ENCODE measurements around the gene ANKEF1.

ANKEF1 gene

DNA sequence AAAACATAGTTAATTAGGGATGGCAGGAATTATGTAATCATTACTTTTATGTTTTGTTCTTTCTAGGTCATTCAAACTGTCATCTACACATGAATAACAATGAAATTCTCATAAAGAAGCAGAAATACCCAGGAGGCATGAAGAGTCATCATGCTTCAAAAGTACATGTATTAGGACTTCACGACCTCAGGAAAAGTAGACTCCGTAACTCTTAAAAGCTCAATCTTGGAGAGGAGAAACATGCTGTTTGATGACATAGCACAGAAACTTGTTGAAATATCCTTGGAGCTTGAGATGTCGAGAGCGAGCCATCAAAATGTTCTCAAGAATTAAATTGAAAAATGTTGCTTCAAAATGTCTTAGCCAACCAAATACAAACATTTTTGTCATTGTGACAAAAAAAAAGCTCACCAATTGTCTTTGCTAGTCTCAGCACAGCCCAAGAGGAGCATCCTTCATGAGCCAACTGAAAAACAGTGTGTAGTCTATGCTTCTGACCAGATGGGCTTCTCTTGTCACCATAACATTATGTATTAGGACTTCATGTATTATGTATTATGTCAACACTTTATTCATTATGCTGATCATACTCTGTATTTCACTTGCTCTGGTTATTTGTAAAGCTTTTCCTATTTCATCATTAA, 28.2 kb upstream of the ANKEF1 start:
- no peak overlapping the region for H3K4me3 ChIP-seq (ENCODE audit: low read length)
- TF ChIP-seq, protein P1, sequence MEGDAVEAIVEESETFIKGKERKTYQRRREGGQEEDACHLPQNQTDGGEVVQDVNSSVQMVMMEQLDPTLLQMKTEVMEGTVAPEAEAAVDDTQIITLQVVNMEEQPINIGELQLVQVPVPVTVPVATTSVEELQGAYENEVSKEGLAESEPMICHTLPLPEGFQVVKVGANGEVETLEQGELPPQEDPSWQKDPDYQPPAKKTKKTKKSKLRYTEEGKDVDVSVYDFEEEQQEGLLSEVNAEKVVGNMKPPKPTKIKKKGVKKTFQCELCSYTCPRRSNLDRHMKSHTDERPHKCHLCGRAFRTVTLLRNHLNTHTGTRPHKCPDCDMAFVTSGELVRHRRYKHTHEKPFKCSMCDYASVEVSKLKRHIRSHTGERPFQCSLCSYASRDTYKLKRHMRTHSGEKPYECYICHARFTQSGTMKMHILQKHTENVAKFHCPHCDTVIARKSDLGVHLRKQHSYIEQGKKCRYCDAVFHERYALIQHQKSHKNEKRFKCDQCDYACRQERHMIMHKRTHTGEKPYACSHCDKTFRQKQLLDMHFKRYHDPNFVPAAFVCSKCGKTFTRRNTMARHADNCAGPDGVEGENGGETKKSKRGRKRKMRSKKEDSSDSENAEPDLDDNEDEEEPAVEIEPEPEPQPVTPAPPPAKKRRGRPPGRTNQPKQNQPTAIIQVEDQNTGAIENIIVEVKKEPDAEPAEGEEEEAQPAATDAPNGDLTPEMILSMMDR (IDR thresholded peaks at IDR 0.05; ENCODE audit: insufficient read depth, low read depth, low read length, missing control alignments) = no peak
- no peak for DNase-seq (ENCODE audit: low read depth)

- DNase-seq (ENCODE audit: low read depth) = no peak
- TF ChIP-seq, protein P1 (IDR thresholded peaks at IDR 0.05; ENCODE audit: insufficient read depth, low read depth, low read length, missing control alignments) = no peak
Measured at GRCh38 chr20:10007158-10007557, 27.6 kb upstream of the ANKEF1 start.

GRCh38 chr20:10007747-10008146, 27.0 kb upstream of the ANKEF1 start:
- TF ChIP-seq, protein P1 (IDR thresholded peaks at IDR 0.05; ENCODE audit: insufficient read depth, low read depth, low read length, missing control alignments) = no peak
- H3K4me3 ChIP-seq (ENCODE audit: low read length) = no peak overlapping the region
- DNase-seq (ENCODE audit: low read depth) = no peak

More at GRCh38 chr20:10007158-10007557, 27.6 kb upstream of the ANKEF1 start:
- H3K4me3 ChIP-seq (ENCODE audit: low read length) = no peak overlapping the region

DNA sequence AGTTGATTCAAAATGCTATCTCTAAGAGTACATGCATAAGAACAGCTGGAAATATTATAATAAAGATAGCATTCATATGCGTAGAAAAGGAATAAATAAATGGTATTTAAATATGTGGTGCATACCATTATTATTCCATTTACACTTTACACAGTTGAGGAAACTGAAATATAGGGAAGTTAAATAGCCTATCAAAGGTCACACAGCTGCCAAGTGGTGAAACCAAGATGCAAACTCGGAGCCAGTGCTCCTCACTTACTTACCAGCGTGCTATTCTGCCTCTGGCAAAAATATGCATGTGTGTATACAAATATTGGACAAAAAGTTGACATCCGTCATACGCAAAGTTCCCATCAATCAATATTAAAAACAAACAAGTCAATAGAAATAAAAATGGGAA, 22.3 kb upstream of the ANKEF1 start:
- no peak for DNase-seq (ENCODE audit: low read depth)
- TF ChIP-seq, protein P1 (IDR thresholded peaks at IDR 0.05; ENCODE audit: insufficient read depth, low read depth, low read length, missing control alignments) = no peak
- H3K4me3 ChIP-seq (ENCODE audit: low read length) = no peak overlapping the region

GRCh38 chr20:10014431-10014830, 20.4 kb upstream of the ANKEF1 start:
- DNase-seq (ENCODE audit: low read depth) = no peak
- TF ChIP-seq, protein P1 (IDR thresholded peaks at IDR 0.05; ENCODE audit: insufficient read depth, low read depth, low read length, missing control alignments) = no peak
- H3K4me3 ChIP-seq (ENCODE audit: low read length) = no peak overlapping the region

DNA sequence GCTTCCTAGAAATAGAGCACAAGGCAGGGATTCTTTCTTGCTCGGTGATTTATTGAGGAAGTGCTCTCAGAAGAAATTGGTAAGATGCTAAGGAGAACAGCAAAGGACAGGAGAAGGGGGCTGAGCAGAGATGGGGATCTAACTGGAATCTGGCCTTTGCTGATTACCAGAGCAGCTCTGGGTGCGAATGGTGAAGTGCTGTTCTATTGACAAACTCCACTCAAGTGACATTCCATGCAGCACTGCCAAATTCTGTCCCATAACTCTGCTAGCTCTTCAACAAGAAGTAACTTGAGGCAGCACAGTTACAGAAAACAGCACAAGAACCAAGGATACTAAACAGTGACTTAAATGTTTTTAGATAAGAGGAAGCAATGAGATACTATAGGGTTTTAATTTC, 13.8 kb upstream of the ANKEF1 start:
- DNase-seq (ENCODE audit: low read depth) = no peak
- no peak overlapping the region for H3K4me3 ChIP-seq (ENCODE audit: low read length)
- TF ChIP-seq, protein P1 (IDR thresholded peaks at IDR 0.05; ENCODE audit: insufficient read depth, low read depth, low read length, missing control alignments) = no peak

DNA sequence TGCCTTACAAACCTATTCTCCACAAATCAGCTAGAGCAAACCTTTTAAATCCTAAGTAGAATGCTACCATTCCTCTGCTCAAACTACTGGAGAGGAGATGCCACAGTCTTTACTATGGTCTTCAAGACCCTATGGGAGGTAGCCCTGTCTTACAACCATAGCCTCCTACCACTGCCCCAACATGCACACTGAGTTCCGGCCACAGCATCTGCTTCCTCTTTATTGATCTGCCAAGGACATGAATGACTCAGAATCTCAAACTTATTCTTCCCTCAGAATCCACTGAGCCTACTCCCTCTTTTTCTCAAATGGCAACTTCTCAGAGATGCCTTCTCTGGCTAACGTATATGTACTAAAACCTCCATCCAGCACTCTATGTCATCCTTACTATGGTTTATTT, 12.2 kb upstream of the ANKEF1 start:
- no peak for DNase-seq (ENCODE audit: low read depth)
- TF ChIP-seq, protein P1 (IDR thresholded peaks at IDR 0.05; ENCODE audit: insufficient read depth, low read depth, low read length, missing control alignments) = no peak
- no peak overlapping the region for H3K4me3 ChIP-seq (ENCODE audit: low read length)
